HepG2 (cell line): ENCODE results near the gene PPP1CB. TPM values are rescaled to one million over a fixed set of nuclear protein-coding genes. Genes with fewer than 3 reads are reported as not detected.
"Not testable (repeated sequence)": the region's sequence is repeated elsewhere in the genome, so short reads cannot be mapped to it uniquely, and the experiment has no call there.

Source experiments
- ATAC-seq: fragments of 200-7000 bp; cut with Tn5 transposase; 3 replicates; pipeline ENCODE4 v1.9.1; 2020; ENCODE audit warnings: mild to moderate bottlenecking, moderate library complexity
- BruUV-seq: library from RNA; stranded (reverse); fragments of 400-500 nt; replicated peaks from 2 replicates; lab custom pipeline; 2021; lab: Mats Ljungman, UMichigan
- CTCF ChIA-PET: fragments of 300-600 bp; formaldehyde crosslinking; extraction: SDS; loops from one replicate; lab custom pipeline; 2021; ENCODE audit warnings: low total read pairs, inconsistent platforms, low intra/inter-chr PET ratio; lab: Yijun Ruan, JAX
- POLR2A ChIA-PET: fragments of 350-600 bp; sonication (Branson Sonifier 250); formaldehyde crosslinking; loops from one replicate; lab custom pipeline; 2020; ENCODE audit warnings: antibody characterized with exemption, inconsistent platforms; lab: Yijun Ruan, JAX
- DNase-seq: peaks from one replicate; pipeline ENCODE4 v3.0.0-alpha.2; 2015; ENCODE audit warnings: low spot score
- FAIRE-seq: peaks from 3 replicates; lab custom pipeline; 2011; peaks lifted over from hg19 to GRCh38; lab: Jason Lieb, UNC
- H2AFZ ChIP-seq: one replicate; pipeline ENCODE4 v1.6.1; 2011; ENCODE audit warnings: low read length, inconsistent platforms
- H3K27ac ChIP-seq: fragments of 300-600 bp; 3 replicates; pipeline ENCODE4 v1.8.0; 2011; ENCODE audit warnings: mixed run types, mild to moderate bottlenecking, mixed read lengths, low read length, inconsistent platforms; ENCODE audit not compliant: insufficient read depth; ENCODE audit errors: extremely low read length
- H3K27me3 ChIP-seq, 2 experiments: fragments of 200-600 bp in 1 of 2; 2 replicates in 1 of 2; 3 replicates in 1 of 2; pipeline versions ENCODE4 v1.6.0 to v1.8.0; 2011; ENCODE audit warnings: low read length in 2 of 2, mild to moderate bottlenecking in 2 of 2, moderate library complexity in 2 of 2, inconsistent platforms in 1 of 2; ENCODE audit not compliant: insufficient read depth in 2 of 2, control insufficient read depth in 1 of 2
- H3K36me3 ChIP-seq, 2 experiments: fragments of 200-600 bp in 1 of 2; replicated peaks in 1 of 2; 2 replicates in 1 of 2; 3 replicates in 1 of 2; pipeline versions ENCODE4 v1.5.1 to v1.8.0; 2011; ENCODE audit warnings: low read length in 2 of 2, inconsistent platforms in 1 of 2; ENCODE audit not compliant: insufficient read depth in 2 of 2, control insufficient read depth in 1 of 2
- H3K4me1 ChIP-seq: 2 replicates; pipeline ENCODE4 v1.5.1; 2012; ENCODE audit warnings: low read length, inconsistent platforms; ENCODE audit not compliant: insufficient read depth
- H3K4me2 ChIP-seq: 2 replicates; pipeline ENCODE4 v1.6.0; 2011; ENCODE audit warnings: low read depth, low read length, inconsistent platforms
- H3K4me3 ChIP-seq, 3 experiments: fragments of 200-600 bp in 1 of 3; sonication (generic), shearing (Covaris generic) in 1 of 3; replicated peaks in 1 of 3; 2 replicates each; pipeline ENCODE4 v1.5.1; 2011 to 2016; ENCODE audit warnings: low read length in 3 of 3, inconsistent platforms in 2 of 3, low read depth in 2 of 3, mild to moderate bottlenecking in 2 of 3, control low read depth in 1 of 3, mixed read lengths in 1 of 3; ENCODE audit not compliant: insufficient read depth in 1 of 3
- H3K79me2 ChIP-seq: one replicate; pipeline ENCODE4 v1.6.1; 2011; ENCODE audit warnings: low read length, inconsistent platforms; ENCODE audit not compliant: insufficient read depth
- H3K9ac ChIP-seq: 2 replicates; pipeline ENCODE4 v1.6.0; 2011; ENCODE audit warnings: mild to moderate bottlenecking, low read depth, low read length, inconsistent platforms; ENCODE audit not compliant: insufficient read depth
- H3K9me3 ChIP-seq: 2 replicates; pipeline ENCODE4 v1.5.1; 2012; ENCODE audit warnings: mild to moderate bottlenecking, low read length
- H4K20me1 ChIP-seq: 2 replicates; pipeline ENCODE4 v1.6.0; 2011; ENCODE audit warnings: inconsistent platforms, mild to moderate bottlenecking, low read length, moderate library complexity; ENCODE audit not compliant: insufficient read depth
- KDM1A ChIP-seq: IDR thresholded peaks from 2 replicates; pipeline ENCODE4 v1.6.1; 2016; ENCODE audit warnings: missing compliant biosample characterization
- WGBS: methylation state at CpG from one replicate; pipeline ENCODE4 v1.1.6; 2017; ENCODE audit warnings: low lambda C conversion rate; 5-methylcytosine and 5-hydroxymethylcytosine counted together
- in situ Hi-C: cut with HindIII; loops from 2 replicates; pipeline ENCODE4 v1.10.0; 2017; ENCODE audit warnings: low pct_unique_long_range_greater_than_20kb; ENCODE audit not compliant: extremely low pct_ligation_motif_present
- intact Hi-C: fragments of 100-400 bp; cut with micrococcal nuclease; formaldehyde crosslinking; loops from one replicate; pipeline ENCODE4 v1.10.0; 2022; ENCODE audit not compliant: unreplicated experiment
- polyA plus RNA-seq, 8 experiments: library from polyadenylated mRNA; depleted of rRNA in 3 of 8; stranded (reverse) in 7 of 8; unstranded in 1 of 8; fragments of >200 nt; fragmentation: Illumina TruSeq in 4 of 8; extraction: Trizol in 4 of 8; gene quantifications; 2 replicates each; pipeline versions ENCODE4 v1.2.1 to v1.2.3, GENCODE V29; 2011 to 2016; ENCODE audit warnings: low read depth in 4 of 8, missing spikeins in 1 of 8, mixed read lengths in 1 of 8; ENCODE audit not compliant: insufficient read depth in 1 of 8
- total RNA-seq, 5 experiments: library from RNA; depleted of rRNA; stranded (reverse); fragments of >200 nt; fragmentation: Illumina TruSeq; extraction: Trizol; gene quantifications; 2 replicates each; pipeline ENCODE4 v1.2.3, GENCODE V29; 2016; ENCODE audit warnings: low read depth in 1 of 5
- TF ChIP-seq, protein P1 (sequence below), 2 experiments: sonication (generic) in 1 of 2; formaldehyde crosslinking in 1 of 2; IDR thresholded peaks; 2 replicates each; pipeline versions ENCODE4 v1.6.1 to v1.9.0; 2014 to 2022; ENCODE audit warnings: antibody characterized with exemption in 1 of 2, borderline replicate concordance in 1 of 2, inconsistent platforms in 1 of 2, low read depth in 1 of 2, missing genetic modification reagents in 1 of 2
- TF ChIP-seq, protein P2 (sequence below): sonication (generic); formaldehyde crosslinking; IDR thresholded peaks from 2 replicates; pipeline ENCODE4 v1.5.0; 2020; ENCODE audit warnings: mild to moderate bottlenecking, missing genetic modification reagents, borderline replicate concordance

PPP1CB gene
- total and polyA plus RNA-seq, 2 of the 13 experiments (the other 11 are each of a cell fraction or from before 2014, with no cell fraction given), result 46.9 to 109 TPM

DNA sequence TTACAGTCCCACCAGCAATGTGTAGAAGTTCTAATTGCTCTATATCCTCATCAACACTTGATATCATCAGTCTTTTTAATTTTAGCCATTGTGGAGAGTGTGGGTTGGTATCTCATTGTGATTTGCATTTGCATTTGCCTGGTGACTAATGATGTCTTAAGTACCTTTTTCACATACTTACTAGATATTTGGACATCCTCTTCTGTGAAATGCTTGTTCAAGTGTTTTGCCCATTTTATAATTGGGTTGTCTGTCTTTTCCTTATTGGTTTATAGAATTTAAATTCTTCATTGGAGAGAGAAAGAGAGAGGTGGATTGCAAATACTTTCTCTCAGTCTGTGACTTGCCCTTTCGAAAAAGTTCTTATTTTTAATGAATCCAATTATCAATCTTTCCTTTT, 14.0 kb upstream of the PPP1CB start (continued):
- TF ChIP-seq, protein P1, sequence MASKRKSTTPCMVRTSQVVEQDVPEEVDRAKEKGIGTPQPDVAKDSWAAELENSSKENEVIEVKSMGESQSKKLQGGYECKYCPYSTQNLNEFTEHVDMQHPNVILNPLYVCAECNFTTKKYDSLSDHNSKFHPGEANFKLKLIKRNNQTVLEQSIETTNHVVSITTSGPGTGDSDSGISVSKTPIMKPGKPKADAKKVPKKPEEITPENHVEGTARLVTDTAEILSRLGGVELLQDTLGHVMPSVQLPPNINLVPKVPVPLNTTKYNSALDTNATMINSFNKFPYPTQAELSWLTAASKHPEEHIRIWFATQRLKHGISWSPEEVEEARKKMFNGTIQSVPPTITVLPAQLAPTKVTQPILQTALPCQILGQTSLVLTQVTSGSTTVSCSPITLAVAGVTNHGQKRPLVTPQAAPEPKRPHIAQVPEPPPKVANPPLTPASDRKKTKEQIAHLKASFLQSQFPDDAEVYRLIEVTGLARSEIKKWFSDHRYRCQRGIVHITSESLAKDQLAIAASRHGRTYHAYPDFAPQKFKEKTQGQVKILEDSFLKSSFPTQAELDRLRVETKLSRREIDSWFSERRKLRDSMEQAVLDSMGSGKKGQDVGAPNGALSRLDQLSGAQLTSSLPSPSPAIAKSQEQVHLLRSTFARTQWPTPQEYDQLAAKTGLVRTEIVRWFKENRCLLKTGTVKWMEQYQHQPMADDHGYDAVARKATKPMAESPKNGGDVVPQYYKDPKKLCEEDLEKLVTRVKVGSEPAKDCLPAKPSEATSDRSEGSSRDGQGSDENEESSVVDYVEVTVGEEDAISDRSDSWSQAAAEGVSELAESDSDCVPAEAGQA (IDR thresholded peaks at IDR 0.05; ENCODE audit: low read depth), result no peak
- TF ChIP-seq, protein P1 (CRISPR knock-in tag; IDR thresholded peaks at IDR 0.05; ENCODE audit: borderline replicate concordance), result no peak
- TF ChIP-seq KDM1A, result no peak
- TF ChIP-seq, protein P2, sequence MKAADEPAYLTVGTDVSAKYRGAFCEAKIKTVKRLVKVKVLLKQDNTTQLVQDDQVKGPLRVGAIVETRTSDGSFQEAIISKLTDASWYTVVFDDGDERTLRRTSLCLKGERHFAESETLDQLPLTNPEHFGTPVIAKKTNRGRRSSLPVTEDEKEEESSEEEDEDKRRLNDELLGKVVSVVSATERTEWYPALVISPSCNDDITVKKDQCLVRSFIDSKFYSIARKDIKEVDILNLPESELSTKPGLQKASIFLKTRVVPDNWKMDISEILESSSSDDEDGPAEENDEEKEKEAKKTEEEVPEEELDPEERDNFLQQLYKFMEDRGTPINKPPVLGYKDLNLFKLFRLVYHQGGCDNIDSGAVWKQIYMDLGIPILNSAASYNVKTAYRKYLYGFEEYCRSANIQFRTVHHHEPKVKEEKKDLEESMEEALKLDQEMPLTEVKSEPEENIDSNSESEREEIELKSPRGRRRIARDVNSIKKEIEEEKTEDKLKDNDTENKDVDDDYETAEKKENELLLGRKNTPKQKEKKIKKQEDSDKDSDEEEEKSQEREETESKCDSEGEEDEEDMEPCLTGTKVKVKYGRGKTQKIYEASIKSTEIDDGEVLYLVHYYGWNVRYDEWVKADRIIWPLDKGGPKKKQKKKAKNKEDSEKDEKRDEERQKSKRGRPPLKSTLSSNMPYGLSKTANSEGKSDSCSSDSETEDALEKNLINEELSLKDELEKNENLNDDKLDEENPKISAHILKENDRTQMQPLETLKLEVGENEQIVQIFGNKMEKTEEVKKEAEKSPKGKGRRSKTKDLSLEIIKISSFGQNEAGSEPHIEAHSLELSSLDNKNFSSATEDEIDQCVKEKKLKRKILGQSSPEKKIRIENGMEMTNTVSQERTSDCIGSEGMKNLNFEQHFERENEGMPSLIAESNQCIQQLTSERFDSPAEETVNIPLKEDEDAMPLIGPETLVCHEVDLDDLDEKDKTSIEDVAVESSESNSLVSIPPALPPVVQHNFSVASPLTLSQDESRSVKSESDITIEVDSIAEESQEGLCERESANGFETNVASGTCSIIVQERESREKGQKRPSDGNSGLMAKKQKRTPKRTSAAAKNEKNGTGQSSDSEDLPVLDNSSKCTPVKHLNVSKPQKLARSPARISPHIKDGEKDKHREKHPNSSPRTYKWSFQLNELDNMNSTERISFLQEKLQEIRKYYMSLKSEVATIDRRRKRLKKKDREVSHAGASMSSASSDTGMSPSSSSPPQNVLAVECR (CRISPR knock-in tag), result no peak

DNA sequence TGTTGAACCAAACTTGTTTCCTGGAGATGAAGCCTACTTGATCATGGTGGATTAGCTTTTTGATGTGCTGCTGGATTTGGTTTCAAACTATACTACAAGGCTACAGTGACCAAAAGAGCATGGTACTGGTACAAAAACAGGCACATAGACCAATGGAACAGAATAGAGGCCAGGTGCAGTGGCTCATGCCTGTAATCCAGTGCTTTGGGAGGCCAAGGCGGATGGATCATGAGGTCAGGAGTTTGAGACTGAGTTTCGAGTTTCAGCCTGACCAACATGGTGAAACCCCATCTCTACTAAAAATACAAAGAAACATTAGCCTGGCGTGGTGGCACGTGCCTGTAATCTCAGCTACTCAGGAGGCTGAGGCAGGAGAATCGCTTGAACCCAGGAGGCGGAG, 9.0 kb upstream of the PPP1CB start:
- BruUV-seq, FAIRE-seq: not testable (repeated sequence)

More for the DNA sequence above, 9.0 kb upstream of the PPP1CB start:
- H3K4me1 ChIP-seq, POLR2A ChIA-PET, H3K27me3 ChIP-seq, H3K9me3 ChIP-seq, ATAC-seq, H3K27ac ChIP-seq, intact Hi-C loops, DNase-seq, H3K4me2 ChIP-seq, in situ Hi-C loops, H2AFZ ChIP-seq, H4K20me1 ChIP-seq, H3K4me3 ChIP-seq, CTCF ChIA-PET, H3K36me3 ChIP-seq, H3K79me2 ChIP-seq, H3K9ac ChIP-seq: not testable (repeated sequence)
- 81% methylated on average over 6 of the region's 6 CpGs for WGBS
